ENCODE measurements around the gene CEP192.
"Not testable (repeated sequence)": the region's sequence is repeated elsewhere in the genome, so short reads cannot be mapped to it uniquely, and the experiment has no call there.

CEP192 gene

DNA sequence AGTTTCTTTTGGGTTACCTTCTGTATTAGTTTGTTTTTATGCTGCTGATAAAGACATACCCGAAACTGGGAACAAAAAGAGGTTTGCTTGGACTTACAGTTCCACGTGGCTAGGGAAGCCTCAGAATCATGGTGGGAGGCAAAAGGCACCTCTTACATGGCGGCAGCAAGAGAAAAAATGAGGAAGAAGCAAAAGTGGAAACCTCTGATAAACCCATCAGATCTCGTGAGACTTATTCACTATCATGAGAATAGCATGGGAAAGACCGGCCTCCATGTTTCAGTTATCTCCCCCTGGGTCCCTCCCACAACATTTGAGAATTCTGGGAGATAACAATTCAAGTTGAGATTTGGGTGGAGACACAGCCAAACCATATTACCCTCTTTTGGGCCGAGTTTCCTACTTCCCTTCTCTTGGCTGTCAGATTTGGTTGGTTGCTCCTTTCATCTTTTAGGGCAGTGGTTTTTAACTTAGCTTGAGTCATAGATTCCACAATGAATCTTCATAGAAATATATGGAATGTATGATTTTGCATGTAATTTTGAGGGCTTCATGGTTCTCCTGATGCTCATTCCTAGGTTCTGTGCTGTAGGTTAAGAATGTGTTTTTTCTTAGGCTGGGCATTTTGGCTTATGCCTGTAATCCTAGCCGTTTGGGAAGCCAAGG lies 44.2 kb downstream of the CEP192 start:
- no peak for DNase-seq

DNA sequence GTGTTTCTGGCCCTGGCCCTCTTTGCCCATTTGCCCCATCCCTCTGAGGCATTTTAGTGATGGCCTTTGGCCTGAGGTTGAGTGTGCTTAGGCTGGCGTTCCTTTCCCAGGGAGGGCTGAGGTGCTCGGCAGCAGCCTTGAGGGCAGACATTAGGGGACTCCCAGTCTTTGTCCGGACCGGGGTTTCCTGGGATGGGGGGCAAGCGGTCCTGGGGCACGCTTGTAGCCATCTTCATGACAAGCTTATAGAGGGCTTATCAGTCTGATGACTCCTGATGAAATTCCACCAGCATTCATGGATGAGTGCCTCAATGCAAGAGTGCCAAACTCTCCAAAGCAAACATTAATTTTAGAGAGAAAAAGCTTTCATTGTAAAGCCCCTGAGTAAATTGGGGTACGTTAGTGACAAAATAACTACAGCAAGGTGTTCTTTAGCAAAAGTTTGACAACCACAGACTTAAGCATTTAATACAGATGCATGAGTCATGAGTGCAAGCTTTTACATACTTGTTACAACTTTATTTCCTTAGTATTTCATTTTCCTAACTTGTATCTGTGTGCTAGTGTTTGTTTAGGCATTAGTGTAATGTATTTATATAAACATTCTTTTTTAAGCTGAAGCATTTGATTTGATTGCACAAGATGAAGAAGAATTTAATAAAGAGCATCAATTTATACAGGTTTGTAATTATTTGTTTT lies 45.6 kb downstream of the CEP192 start:
- DNase-seq: no peak

DNA sequence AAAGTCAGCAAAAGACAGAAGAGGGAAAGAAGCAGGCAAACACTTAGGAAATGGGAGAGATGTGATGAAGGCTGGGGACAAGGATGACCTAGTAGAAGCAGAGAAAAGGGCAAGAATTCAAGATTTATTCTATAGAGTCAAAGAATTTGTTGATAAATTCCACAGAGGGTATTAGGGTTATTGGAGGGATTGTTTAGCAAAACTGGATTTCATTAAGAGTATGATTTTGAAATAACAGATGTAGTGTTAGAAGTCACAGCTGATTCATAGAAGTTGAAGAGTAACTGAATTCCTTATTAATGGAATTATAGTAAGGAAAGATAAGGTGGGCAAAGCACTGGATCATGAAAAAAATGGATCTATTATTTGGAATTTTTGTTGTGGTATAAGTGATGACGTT lies 48.6 kb downstream of the CEP192 start:
- DNase-seq: no peak

GRCh38 chr18:13043066-13043465 lies 51.9 kb downstream of the CEP192 start:
- no peak for DNase-seq

DNA sequence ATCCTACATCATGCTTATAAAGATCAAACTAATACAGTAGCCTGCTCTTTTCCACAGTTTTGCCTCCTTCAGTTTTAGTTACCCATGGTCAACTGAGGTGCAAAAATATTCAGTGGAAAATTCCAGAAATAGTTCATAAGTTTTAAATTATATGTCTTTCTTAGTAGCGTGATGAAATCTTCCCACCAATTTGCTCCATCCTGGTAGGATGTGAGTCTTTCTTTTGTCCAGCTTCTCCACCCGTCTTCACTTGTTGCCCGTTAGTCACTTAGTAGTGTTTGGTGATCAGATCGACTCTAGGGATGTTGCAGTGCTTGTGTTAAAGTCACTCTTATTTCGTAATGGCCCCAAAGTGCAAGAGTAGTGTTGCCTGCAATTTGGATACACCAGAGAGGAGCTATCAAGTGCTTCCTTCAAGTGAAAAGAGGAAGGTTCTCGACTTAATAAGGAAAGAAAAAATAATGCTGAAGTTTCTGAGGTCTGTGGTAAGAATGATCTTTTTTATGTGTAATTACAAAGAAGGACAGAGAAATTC lies 57.0 kb downstream of the CEP192 start:
- no peak for DNase-seq

DNA sequence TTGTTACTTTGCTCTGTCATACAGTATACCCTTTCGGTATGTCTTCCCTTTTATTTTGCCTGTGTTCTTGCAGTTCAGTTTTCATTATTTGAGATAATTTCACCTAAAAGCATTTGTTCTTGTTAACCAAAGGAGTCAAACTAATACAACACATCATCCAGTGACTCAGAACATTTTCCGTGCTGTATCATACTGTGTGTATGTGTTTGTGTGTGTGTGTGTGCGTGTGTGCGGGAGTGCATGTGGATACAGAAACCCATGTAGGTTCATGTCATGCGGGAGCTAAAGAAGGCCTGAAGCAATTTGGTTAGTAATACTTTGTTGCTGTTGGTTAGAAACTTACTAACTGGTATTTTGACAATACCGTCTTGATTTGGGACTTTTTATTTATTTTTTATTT lies 60.0 kb downstream of the CEP192 start:
- no peak for DNase-seq

- DNase-seq: peak; percentile 76
These were observed 60.8 kb downstream of the CEP192 start for GRCh38 chr18:13051950-13052349.

DNA sequence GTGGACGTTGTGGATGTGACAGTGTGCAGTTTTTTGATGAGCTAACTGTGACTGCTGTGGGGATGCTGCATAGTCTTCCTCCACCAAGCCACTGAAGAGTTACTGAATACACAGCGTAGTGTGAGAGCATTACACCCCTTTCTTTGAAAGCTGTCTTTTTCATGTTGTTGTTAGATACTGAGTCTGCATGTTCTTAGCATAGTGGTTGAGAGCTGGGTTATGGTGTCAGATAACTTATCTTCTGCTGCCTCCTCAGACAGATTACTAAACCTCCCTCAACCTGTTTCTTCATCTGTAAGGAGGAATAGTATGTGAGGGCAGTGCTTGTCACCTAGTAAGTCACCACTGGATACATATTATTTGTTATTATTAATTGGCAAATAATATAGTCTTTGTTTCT lies 63.2 kb downstream of the CEP192 start:
- DNase-seq: no peak

DNA sequence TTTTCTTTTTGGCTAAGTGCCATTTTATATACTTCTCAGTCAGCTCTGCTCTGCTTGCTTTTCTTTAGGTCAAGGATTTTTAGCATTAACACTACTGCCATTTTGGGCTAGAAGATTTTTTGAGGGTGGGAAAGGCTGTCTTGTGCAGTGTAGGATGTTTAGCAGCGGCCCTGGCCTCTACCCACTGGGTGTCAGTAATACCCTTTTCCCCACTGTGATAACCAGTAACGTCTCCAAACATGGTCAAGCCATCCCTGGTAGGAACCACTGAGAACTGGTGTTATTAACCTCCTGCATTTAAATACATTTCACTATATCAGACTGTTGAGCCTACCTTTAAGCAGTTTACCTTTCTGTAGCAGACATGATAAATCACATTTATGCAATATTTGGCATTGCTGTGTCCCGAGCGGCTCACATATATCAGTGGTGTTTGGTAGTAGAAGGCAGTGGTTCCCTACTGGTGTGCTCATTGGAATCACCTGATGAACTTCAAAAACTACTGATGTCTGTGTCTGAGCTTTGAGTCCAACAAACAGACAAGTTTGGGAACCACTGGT lies 70.5 kb downstream of the CEP192 start:
- DNase-seq: no peak

DNA sequence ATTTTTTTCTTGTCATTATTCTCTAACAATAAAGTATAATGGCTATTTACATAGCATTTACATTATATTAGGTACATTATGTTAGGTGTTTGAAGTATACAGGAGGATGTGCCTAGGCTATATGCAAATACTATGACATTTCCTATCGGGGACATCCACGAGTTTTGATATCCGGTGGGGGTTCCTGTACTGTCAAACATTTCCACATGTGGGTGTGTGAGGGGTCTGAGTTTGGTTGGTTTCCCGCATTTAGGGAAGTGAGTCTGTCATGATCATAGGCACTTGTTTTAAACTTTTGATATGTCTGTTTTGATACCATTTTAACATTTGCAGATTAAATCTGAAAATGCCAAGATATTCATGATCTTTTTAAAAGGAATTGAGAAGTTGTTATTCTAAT lies 76.0 kb downstream of the CEP192 start:
- peak; percentile 16 for DNase-seq

DNA sequence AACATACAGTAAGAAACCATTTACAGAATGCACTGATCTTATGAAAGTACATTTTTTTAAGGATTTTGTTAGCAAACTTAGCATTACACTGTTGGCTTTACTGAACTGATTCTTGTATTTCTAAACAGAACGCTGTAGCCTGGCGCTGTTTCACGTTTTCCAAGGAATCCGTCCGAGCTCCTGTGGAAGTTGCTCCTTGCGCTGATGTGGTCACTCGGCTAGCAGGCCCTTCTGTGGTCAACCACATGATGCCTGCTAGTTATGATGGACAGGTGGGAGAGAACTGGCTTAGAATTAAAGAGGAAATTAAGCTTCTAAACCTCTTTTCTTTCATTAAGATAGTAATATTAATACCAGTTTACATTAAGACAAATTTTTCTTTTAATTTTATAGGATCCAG lies 76.8 kb downstream of the CEP192 start:
- DNase-seq: no peak

- DNase-seq: no peak
These were observed 79.3 kb downstream of the CEP192 start for GRCh38 chr18:13070460-13070859.

GRCh38 chr18:13076886-13077285 lies 85.7 kb downstream of the CEP192 start:
- DNase-seq: no peak

DNA sequence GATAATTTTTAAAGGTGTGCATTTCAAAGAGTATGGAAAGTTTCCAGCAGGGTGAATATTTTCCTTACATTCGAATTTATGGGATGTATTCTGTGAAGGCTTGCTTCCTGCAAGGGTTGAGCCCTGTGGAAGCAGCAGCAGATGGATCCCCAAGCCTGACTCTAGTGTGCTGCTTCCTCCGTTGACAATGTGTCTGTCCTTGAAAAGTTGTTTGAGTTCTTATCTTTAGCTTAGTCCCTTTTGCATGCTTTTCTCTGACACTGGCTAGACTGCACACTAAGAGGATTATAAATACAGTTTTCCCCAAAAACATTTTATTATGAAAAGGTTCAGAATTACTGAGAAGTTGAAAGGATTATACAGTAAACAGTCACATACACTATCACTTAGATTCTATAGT lies 86.3 kb downstream of the CEP192 start:
- no peak for DNase-seq

DNA sequence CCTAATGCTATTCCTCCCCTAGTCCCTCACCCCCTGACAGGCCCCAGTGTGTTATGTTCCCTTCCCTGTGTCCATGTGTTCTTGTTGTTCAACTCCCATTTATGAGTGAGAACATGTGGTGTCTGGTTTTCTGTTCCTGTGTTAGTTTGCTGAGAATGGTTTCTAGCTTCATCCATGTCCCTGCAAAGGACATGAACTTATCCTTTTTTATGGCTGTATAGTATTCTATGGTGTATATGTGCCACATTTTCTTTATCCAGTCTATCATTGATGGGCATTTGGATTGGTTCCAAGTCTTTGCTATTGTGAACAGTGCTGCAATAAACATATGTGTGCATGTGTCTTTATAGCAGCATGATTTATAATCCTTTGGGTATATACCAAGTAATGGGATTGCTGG lies 86.9 kb downstream of the CEP192 start:
- not testable (repeated sequence) for DNase-seq

- no peak for DNase-seq
These were observed 95.7 kb downstream of the CEP192 start for GRCh38 chr18:13086906-13087305.

DNA sequence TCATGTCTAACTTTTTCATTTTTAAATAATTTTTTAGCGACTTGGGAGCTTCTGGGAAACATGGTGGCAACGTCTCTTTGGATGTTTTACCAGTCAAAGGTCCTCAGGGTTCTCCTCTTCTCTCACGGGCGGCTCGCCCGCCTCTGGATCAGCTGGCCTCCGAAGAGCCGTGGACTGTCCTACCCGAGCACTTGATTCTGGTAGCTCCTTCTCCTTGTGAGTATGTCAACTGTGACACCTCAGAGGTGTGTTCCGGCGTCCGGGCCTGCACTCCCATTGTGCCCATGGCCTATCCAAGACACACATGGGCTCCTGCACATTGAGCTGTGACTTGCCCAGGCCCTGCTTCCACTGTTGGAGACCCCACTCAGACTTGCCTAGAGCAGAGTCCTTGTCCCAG lies 104.3 kb downstream of the CEP192 start:
- DNase-seq: no peak

- DNase-seq: no peak
These were observed 105.1 kb downstream of the CEP192 start for GRCh38 chr18:13096232-13096631.

DNA sequence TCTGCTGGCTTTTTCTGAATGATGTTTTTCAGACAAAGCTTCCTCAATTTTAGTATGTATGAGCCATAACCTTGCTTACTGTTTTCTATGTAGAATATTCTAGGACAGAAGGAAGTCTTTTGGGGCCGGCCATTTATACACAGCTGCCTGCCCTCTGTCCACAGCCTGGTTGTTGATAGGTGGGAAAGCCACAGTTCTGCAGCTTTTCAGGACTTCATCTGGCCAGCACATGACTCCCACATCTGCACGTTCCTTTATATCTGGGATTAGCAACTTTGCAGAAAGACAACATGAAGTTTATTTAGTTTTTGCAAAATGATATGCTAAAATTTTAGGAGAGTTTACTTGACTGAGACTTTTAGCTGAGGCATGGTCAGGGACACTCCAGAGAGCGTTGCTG lies 105.6 kb downstream of the CEP192 start:
- no peak for DNase-seq

DNA sequence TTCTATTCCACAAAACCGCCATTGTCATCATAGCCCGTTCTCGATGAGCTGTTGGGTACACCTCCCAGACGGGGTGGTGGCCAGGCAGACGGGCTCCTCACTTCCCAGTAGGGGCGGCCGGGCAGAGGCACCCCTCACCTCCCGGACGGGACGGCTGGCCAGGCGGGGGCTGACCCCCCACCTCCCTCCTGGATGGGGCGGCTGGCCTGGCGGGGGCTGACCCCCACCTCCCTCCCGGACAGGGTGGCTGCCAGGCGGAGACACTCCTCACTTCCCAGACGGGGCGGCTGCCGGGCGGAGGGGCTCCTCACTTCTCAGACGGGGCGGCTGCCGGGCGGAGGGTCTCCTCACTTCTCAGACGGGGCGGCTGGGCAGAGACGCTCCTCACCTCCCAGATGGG lies 106.9 kb downstream of the CEP192 start:
- not testable (repeated sequence) for DNase-seq

DNA sequence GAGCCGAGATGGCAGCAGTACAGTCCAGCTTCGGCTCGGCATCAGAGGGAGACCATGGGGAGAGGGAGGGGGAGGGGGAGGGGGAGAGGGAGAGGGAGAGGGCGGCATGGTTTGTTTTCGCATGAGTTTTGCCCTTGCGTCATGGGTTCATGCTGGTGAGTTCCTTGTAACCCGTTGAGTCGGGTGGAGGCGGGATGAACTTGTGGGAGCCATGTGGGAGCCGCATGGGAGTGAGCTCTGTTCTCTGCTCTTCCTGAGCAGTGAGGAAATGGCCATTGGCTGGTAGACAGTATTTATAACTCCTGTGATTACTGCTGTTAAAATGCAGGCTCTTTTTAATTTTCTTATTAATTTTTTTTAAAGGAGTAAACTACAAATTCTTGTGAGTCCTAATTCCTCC lies 108.0 kb downstream of the CEP192 start:
- no peak for DNase-seq

DNA sequence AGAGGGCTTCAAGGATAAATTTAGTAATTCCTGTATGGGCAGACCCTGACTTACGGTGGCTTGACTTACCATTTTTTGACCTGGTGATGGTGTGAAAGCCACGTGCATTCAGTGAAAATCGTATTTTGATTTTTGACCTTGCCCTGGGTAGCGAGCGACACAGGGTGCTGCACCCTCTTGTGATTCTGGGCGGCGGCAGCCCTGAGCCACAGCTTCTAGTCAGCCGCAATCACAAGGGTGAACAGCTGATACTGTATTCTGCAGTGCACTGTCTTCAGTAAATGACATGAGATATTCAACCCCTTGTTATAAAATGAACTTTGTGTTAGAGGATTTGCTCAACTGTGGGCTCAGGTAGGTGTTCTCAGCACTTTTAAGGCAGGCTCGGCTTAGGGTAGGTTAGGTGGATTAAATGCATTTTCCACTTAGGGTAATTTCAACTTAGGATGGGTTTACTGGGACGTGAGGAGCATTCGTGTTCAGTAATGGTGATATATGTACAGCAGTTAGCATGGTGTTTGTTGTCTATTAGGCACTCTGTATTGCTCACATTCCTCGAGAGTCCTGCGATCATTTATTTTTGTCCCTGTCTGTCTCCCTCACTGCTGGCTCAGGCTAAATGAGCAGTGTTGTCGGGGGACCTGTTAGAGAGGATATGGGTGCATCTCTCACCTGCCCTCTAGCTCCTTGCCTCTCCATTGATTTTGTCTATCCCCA lies 109.9 kb downstream of the CEP192 start:
- no peak for DNase-seq

- no peak for DNase-seq
These were observed 110.6 kb downstream of the CEP192 start for GRCh38 chr18:13101659-13102197.
